Gastrocnemius medialis (tissue), 4 donors: Measurements from ENCODE around the gene WDR45B.

Experiments
- CTCF ChIP-seq, 5 experiments: fragments of 450-650 bp in 3 of 5; fragments of 200-600 bp in 2 of 5; sonication (generic) in 2 of 5; IDR thresholded peaks in 4 of 5; conservative IDR thresholded peaks in 1 of 5; 1 replicate in 4 of 5; 2 replicates in 1 of 5; pipeline ENCODE4 v1.5.1; 2016 to 2019; ENCODE audit warnings: antibody characterized with exemption in 5 of 5, mild to moderate bottlenecking in 3 of 5, moderate library complexity in 3 of 5
- POLR2A ChIP-seq, 2 donors: fragments of 450-650 bp; IDR thresholded peaks; one replicate each; pipeline ENCODE4 v1.6.1; 2017; ENCODE audit warnings: antibody characterized with exemption in 2 of 2, mild to moderate bottlenecking in 2 of 2, moderate library complexity in 2 of 2

GRCh38 chr17:82629748-82630147 lies 18.5 kb downstream of the WDR45B start:
- TF ChIP-seq CTCF (IDR thresholded peaks at IDR 0.05 in 4 of 5, conservative IDR thresholded peaks at IDR 0.05 in 1 of 5): no peak
- TF ChIP-seq POLR2A (IDR thresholded peaks at IDR 0.05): no peak
